ENCODE results near the gene HOXD8. TPM values are rescaled to one million over a fixed set of nuclear protein-coding genes. Genes with fewer than 3 reads are reported as not detected.

Gene HOXD8
- total and polyA plus RNA-seq, 2 of the 8 experiments (the other 6 are each of a cell fraction or from before 2014, with no cell fraction given) = not detected

DNA sequence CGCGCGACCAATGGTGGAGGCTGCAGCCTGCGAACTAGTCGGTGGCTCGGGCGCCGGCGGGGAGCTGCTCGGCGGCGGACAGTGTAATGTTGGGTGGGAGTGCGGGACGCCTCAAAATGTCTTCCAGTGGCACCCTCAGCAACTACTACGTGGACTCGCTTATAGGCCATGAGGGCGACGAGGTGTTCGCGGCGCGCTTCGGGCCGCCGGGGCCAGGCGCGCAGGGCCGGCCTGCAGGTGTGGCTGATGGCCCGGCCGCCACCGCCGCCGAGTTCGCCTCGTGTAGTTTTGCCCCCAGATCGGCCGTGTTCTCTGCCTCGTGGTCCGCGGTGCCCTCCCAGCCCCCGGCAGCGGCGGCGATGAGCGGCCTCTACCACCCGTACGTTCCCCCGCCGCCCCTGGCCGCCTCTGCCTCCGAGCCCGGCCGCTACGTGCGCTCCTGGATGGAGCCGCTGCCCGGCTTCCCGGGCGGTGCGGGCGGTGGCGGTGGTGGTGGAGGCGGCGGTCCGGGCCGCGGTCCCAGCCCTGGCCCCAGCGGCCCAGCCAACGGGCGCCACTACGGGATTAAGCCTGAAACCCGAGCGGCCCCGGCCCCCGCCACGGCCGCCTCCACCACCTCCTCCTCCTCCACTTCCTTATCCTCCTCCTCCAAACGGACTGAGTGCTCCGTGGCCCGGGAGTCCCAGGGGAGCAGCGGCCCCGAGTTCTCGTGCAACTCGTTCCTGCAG is 6.7 kb upstream of the HOXD8 start, which contains the start of gene HOXD9 (continued):
- no peak for TF ChIP-seq KDM4A (IDR thresholded peaks at IDR 0.05; ENCODE audit: low read depth, low read length, severe bottlenecking)
- no peak for TF ChIP-seq TAF1 (IDR thresholded peaks at IDR 0.05; ENCODE audit: low read depth, low read length)
- TF ChIP-seq MAFK (IDR thresholded peaks at IDR 0.05; ENCODE audit: low read depth, low read length) = no peak
- no peak for TF ChIP-seq PHF8 (conservative IDR thresholded peaks at IDR 0.05; ENCODE audit: low read depth, low read length)
- TF ChIP-seq SP2 (IDR thresholded peaks at IDR 0.05; ENCODE audit: low read length) = no peak
- TF ChIP-seq TAF7 (optimal IDR thresholded peaks at IDR 0.05; ENCODE audit: borderline replicate concordance, low read depth, low read length) = no peak
- no peak for TF ChIP-seq CREB1 (IDR thresholded peaks at IDR 0.05)
- no peak for TF ChIP-seq SIRT6 (IDR thresholded peaks at IDR 0.05; ENCODE audit: low read length)
- no peak; the same call in 1 of the 2 replicates for TF ChIP-seq GABPA (IDR thresholded peaks at IDR 0.05; ENCODE audit: borderline replicate concordance, insufficient read depth, low read length)
- TF ChIP-seq SUZ12 (IDR thresholded peaks at IDR 0.05; ENCODE audit: low read length) = peak; percentile 70
- TF ChIP-seq JUN (IDR thresholded peaks at IDR 0.05; ENCODE audit: low read depth, low read length) = no peak
- TF ChIP-seq HDAC2 (IDR thresholded peaks at IDR 0.05; ENCODE audit: borderline replicate concordance in 1 of 2, low read depth in 2 of 2, low read length in 2 of 2) = no peak
- TF ChIP-seq FOSL1 (IDR thresholded peaks at IDR 0.05; ENCODE audit: insufficient read depth, low read depth, low read length) = no peak
- TF ChIP-seq HDAC6 (IDR thresholded peaks at IDR 0.05; ENCODE audit: low read depth, low read length) = no peak
- TF ChIP-seq, protein P1, sequence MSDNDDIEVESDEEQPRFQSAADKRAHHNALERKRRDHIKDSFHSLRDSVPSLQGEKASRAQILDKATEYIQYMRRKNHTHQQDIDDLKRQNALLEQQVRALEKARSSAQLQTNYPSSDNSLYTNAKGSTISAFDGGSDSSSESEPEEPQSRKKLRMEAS (IDR thresholded peaks at IDR 0.05) = peak; percentile 60
- no peak for TF ChIP-seq RNF2 (IDR thresholded peaks at IDR 0.05; ENCODE audit: borderline replicate concordance, low read depth, low read length, missing control alignments, poor library complexity, severe bottlenecking)
- TF ChIP-seq EZH2 (IDR thresholded peaks at IDR 0.05; ENCODE audit: low read depth, low read length, severe bottlenecking) = peak; percentile 91
- TF ChIP-seq CBX5 (IDR thresholded peaks at IDR 0.05; ENCODE audit: low read depth, low read length) = no peak
- TF ChIP-seq YY1 (IDR thresholded peaks at IDR 0.05; ENCODE audit: low read depth, low read length) = no peak
- TF ChIP-seq BACH1 (IDR thresholded peaks at IDR 0.05; ENCODE audit: low read length) = no peak
- TF ChIP-seq SP1 (IDR thresholded peaks at IDR 0.05; ENCODE audit: low read depth, low read length) = no peak
- no peak for TF ChIP-seq RXRA (IDR thresholded peaks at IDR 0.05; ENCODE audit: insufficient read depth, low read depth, low read length)
- TF ChIP-seq KDM5A (IDR thresholded peaks at IDR 0.05; ENCODE audit: low read length) = no peak
- TF ChIP-seq BCL11A (IDR thresholded peaks at IDR 0.05; ENCODE audit: low read depth in 2 of 2, low read length in 2 of 2) = no peak
- TF ChIP-seq TEAD4 (IDR thresholded peaks at IDR 0.05; ENCODE audit: low read depth, low read length) = no peak
